Hepatocyte (in vitro differentiated cells): ENCODE results near the gene KLK2. TPM values are rescaled to one million over a fixed set of nuclear protein-coding genes. Genes with fewer than 3 reads are reported as not detected.

Experiments
- DNase-seq: peaks from one replicate; pipeline ENCODE4 v3.0.0-alpha.2; 2016; ENCODE audit warnings: low spot score
- H2AFZ ChIP-seq: fragments of 200-600 bp; sonication (generic); 2 replicates; pipeline ENCODE4 v1.6.0; 2016; ENCODE audit warnings: antibody characterized with exemption, mild to moderate bottlenecking
- H3K27ac ChIP-seq: fragments of 200-600 bp; sonication (generic); 2 replicates; pipeline ENCODE4 v1.5.1; 2016; ENCODE audit warnings: mild to moderate bottlenecking
- H3K27me3 ChIP-seq: fragments of 200-600 bp; sonication (generic); 2 replicates; pipeline ENCODE4 v1.6.1; 2016
- H3K36me3 ChIP-seq: fragments of 200-600 bp; sonication (generic); replicated peaks from 2 replicates; pipeline ENCODE4 v1.5.1; 2016; ENCODE audit warnings: low read depth; ENCODE audit not compliant: insufficient read depth
- H3K4me1 ChIP-seq: fragments of 200-600 bp; sonication (generic); 2 replicates; pipeline ENCODE4 v1.5.1; 2016; ENCODE audit warnings: mild to moderate bottlenecking, moderate library complexity; ENCODE audit not compliant: insufficient read depth
- H3K4me2 ChIP-seq: fragments of 200-600 bp; sonication (generic); 2 replicates; pipeline ENCODE4 v1.6.0; 2016
- H3K4me3 ChIP-seq: fragments of 200-600 bp; sonication (generic); 2 replicates; pipeline ENCODE4 v1.5.1; 2016; ENCODE audit warnings: mild to moderate bottlenecking
- H3K79me2 ChIP-seq: fragments of 200-600 bp; sonication (generic); 2 replicates; pipeline ENCODE4 v1.6.0; 2017; ENCODE audit warnings: mild to moderate bottlenecking
- H3K9me2 ChIP-seq: fragments of 200-600 bp; sonication (generic); replicated peaks from 2 replicates; pipeline ENCODE4 v1.6.0; 2017; ENCODE audit warnings: mild to moderate bottlenecking; ENCODE audit not compliant: insufficient read depth
- H3K9me3 ChIP-seq: fragments of 200-600 bp; sonication (generic); 2 replicates; pipeline ENCODE4 v1.5.1; 2016; ENCODE audit warnings: low read depth, mild to moderate bottlenecking
- H4K20me1 ChIP-seq: fragments of 200-600 bp; sonication (generic); 2 replicates; pipeline ENCODE4 v1.6.0; 2016; ENCODE audit warnings: mild to moderate bottlenecking; ENCODE audit not compliant: insufficient read depth, poor library complexity, severe bottlenecking
- EZH2 ChIP-seq: fragments of 200-600 bp; sonication (generic); IDR thresholded peaks from 2 replicates; pipeline ENCODE4 v1.6.1; 2016; ENCODE audit warnings: antibody characterized with exemption, mild to moderate bottlenecking, borderline replicate concordance
- EZH2phosphoT487 ChIP-seq: fragments of 200-600 bp; sonication (generic); IDR thresholded peaks from one replicate; pipeline ENCODE4 v1.6.1; 2018; ENCODE audit warnings: antibody characterized with exemption, mild to moderate bottlenecking, low read depth, moderate library complexity; ENCODE audit not compliant: unreplicated experiment, severe bottlenecking
- WGBS: methylation state at CpG from one replicate; pipeline ENCODE4 v1.1.6; 2016; ENCODE audit warnings: low lambda C conversion rate; ENCODE audit errors: missing lambda C conversion rate; 5-methylcytosine and 5-hydroxymethylcytosine counted together
- polyA plus RNA-seq: library from polyadenylated mRNA; unstranded; fragments of >200 nt; fragmentation: Nextera tagmentation; extraction: Ambion mirVana; gene quantifications from 2 replicates; pipeline ENCODE4 v1.2.1, GENCODE V29; 2016
- total RNA-seq: library from RNA; depleted of rRNA; stranded (reverse); fragments of >200 nt; gene quantifications from 2 replicates; pipeline ENCODE4 v1.2.3, GENCODE V29; 2014
- TF ChIP-seq, protein P1 (sequence below): fragments of 200-600 bp; sonication (generic); IDR thresholded peaks from 2 replicates; pipeline ENCODE4 v1.5.1; 2016; ENCODE audit warnings: antibody characterized with exemption, mild to moderate bottlenecking; ENCODE audit not compliant: poor library complexity

The KLK2 gene
- not detected in 2 replicates for total RNA-seq
- not detected in 2 replicates for polyA plus RNA-seq

DNA sequence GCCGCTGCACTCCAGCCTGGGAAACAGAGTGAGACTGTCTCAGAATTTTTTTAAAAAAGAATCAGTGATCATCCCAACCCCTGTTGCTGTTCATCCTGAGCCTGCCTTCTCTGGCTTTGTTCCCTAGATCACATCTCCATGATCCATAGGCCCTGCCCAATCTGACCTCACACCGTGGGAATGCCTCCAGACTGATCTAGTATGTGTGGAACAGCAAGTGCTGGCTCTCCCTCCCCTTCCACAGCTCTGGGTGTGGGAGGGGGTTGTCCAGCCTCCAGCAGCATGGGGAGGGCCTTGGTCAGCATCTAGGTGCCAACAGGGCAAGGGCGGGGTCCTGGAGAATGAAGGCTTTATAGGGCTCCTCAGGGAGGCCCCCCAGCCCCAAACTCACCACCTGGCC lies at the start of gene KLK2:
Gene KLK2 (plus strand): TSS at position 384 of the 400 bp plus-strand sequence. CDS start 35 bp downstream, outside the sequence.
- Histone ChIP-seq H3K4me1 (no peaks in the 10 kb centered on the region), H3K27me3 (peaks cover 37% of the 10 kb centered on the region), H3K4me3 (no peak within 1 kb of the TSS), H3K36me3 (no peaks in the 10 kb centered on the region), H3K4me2 (no peak within 1 kb of the TSS), H3K9me2 (no peaks in the 10 kb centered on the region), H2AFZ (no peak within 1 kb of the TSS), H4K20me1 (no peaks in the 10 kb centered on the region), H3K27ac (no peak within 1 kb of the TSS), H3K79me2 (no peaks in the 10 kb centered on the region), H3K9me3 (no peaks in the 10 kb centered on the region)
- no peak for TF ChIP-seq EZH2
- TF ChIP-seq EZH2phosphoT487, result no peak
- TF ChIP-seq, protein P1, sequence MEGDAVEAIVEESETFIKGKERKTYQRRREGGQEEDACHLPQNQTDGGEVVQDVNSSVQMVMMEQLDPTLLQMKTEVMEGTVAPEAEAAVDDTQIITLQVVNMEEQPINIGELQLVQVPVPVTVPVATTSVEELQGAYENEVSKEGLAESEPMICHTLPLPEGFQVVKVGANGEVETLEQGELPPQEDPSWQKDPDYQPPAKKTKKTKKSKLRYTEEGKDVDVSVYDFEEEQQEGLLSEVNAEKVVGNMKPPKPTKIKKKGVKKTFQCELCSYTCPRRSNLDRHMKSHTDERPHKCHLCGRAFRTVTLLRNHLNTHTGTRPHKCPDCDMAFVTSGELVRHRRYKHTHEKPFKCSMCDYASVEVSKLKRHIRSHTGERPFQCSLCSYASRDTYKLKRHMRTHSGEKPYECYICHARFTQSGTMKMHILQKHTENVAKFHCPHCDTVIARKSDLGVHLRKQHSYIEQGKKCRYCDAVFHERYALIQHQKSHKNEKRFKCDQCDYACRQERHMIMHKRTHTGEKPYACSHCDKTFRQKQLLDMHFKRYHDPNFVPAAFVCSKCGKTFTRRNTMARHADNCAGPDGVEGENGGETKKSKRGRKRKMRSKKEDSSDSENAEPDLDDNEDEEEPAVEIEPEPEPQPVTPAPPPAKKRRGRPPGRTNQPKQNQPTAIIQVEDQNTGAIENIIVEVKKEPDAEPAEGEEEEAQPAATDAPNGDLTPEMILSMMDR, result no peak
- DNase-seq, result no peak
- 88% methylated on average over 3 of the region's 3 CpGs for WGBS

DNA sequence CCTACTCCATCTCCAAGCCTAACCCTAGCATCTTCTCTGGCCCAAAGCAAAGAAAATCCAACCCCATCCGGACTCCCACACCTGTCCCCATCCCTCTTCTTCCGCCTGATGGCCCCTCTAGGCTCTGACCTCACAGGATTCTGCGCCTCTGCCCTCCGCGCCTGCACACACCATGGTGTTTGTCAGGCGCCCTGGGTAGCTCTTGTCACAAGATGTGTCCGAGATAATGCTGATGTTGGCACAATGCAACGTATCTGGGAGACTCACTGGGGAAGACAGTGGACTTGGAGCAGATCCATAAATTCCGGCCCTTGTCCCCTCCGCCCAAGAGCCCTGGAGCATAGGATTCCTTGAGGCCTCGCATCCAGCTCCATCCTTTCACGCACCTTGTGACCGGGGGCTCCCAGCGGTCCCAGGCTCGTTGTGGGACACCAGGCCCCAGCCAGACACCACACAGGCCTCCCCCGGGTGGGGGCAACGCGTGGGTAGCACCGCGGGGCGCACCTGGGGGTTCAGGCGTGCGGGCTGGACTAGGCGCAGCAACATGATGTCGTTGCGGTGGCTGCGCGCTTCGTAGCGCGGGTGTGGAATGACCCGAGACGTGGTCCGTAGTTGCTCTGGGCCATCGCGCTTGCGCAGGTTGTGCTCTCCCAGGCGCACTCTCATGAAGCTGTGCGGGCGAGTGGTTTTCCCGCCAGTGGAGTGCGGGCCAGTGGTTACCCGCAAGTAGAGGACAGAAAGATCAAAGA lies 46.6 kb upstream of the KLK2 start:
- DNase-seq, result no peak
- Histone ChIP-seq H3K79me2 (no peaks in the 10 kb centered on the region), H3K27ac (no peak overlapping the region), H3K4me2 (no peak overlapping the region), H3K27me3 (peaks cover 4% of the 10 kb centered on the region), H3K4me1 (no peaks in the 10 kb centered on the region), H3K9me2 (no peaks in the 10 kb centered on the region), H3K36me3 (no peaks in the 10 kb centered on the region), H3K9me3 (no peaks in the 10 kb centered on the region), H4K20me1 (no peaks in the 10 kb centered on the region), H3K4me3 (no peak overlapping the region), H2AFZ (no peak overlapping the region)
- WGBS, result 92% methylated on average over 34 of the region's 43 CpGs
- TF ChIP-seq, protein P1, result no peak
- TF ChIP-seq EZH2 (no peak), EZH2phosphoT487 (no peak)

DNA sequence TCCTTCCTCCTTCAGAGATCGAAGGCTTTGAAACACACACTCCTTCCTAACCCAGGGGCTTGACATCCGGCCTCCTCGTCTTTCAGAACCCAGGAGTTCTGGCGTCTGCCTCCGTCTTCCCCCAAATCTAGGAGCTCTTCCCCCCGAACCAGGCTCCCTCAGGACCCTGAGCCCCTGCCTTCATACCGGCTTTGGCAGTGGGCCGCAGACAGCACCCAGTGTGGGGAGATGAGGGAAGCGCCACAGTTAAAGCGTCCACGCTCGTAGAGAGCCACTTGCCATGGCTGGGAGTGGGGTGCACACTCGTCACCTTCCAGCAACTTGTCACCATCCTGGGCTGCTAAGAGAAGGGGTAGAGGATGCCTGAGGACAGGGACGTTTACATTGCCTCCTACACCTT lies 45.8 kb upstream of the KLK2 start:
- WGBS, result 86% methylated on average over 14 of the region's 14 CpGs
- no peak for DNase-seq
- H2AFZ ChIP-seq, result no peak overlapping the region
- no peaks in the 10 kb centered on the region for H3K4me1 ChIP-seq
- no peaks in the 10 kb centered on the region for H4K20me1 ChIP-seq
- H3K9me2 ChIP-seq, result no peaks in the 10 kb centered on the region
- no peak overlapping the region for H3K27ac ChIP-seq
- TF ChIP-seq EZH2 (no peak), EZH2phosphoT487 (no peak)
- TF ChIP-seq, protein P1, result no peak
- H3K4me2 ChIP-seq, result no peak overlapping the region
- H3K79me2 ChIP-seq, result no peaks in the 10 kb centered on the region
- H3K36me3 ChIP-seq, result no peaks in the 10 kb centered on the region
- no peaks in the 10 kb centered on the region for H3K27me3 ChIP-seq
- no peak overlapping the region for H3K4me3 ChIP-seq
- no peaks in the 10 kb centered on the region for H3K9me3 ChIP-seq
